ENCODE measurements around the gene CLDN2.

GRCh38 chrX:106952538-106952937 is 32.3 kb downstream of the CLDN2 start:
- TF ChIP-seq CTCF (conservative IDR thresholded peaks at IDR 0.05; ENCODE audit: low read depth, low read length) (no peak), EZH2 (IDR thresholded peaks at IDR 0.05; ENCODE audit: borderline replicate concordance, low read depth, low read length, poor library complexity, severe bottlenecking) (no peak)

Data from A673 (cell line).